ENCODE data around the gene DUOX2. TPM values are rescaled to one million over a fixed set of nuclear protein-coding genes. Genes with fewer than 3 reads are reported as not detected.
"Not testable (repeated sequence)": the region's sequence is repeated elsewhere in the genome, so short reads cannot be mapped to it uniquely, and the experiment has no call there.

Gene DUOX2
- total RNA-seq, 1 donor from 2014 or later: 20.6 TPM

- H3K27me3 ChIP-seq: peaks cover 4% of the 10 kb centered on the region
- intact Hi-C loops (cut with DNase I): no loop called here
Measured at GRCh38 chr15:45107941-45108630, 5.9 kb downstream of the DUOX2 start.

GRCh38 chr15:45106002-45106790 is 7.8 kb downstream of the DUOX2 start:
- H3K4me3 ChIP-seq: no peak overlapping the region
- no peak for DNase-seq (ENCODE audit: extremely low spot score in 2 of 2)
- no peak overlapping the region for H3K27ac ChIP-seq
- intact Hi-C loops (cut with DNase I): no loop called here
- H3K27me3 ChIP-seq: no peaks in the 10 kb centered on the region
- TF ChIP-seq CTCF (IDR thresholded peaks at IDR 0.05) (no peak), POLR2AphosphoS5 (IDR thresholded peaks at IDR 0.05; ENCODE audit: insufficient read depth in 1 of 2, low read depth in 1 of 2) (no peak), POLR2A (IDR thresholded peaks at IDR 0.05) (no peak)
- no peaks in the 10 kb centered on the region for H3K9me3 ChIP-seq
- no peaks in the 10 kb centered on the region for H3K36me3 ChIP-seq
- H3K4me1 ChIP-seq: no peaks in the 10 kb centered on the region

More at GRCh38 chr15:45107941-45108630, 5.9 kb downstream of the DUOX2 start:
- TF ChIP-seq CTCF (IDR thresholded peaks at IDR 0.05) (no peak), POLR2A (IDR thresholded peaks at IDR 0.05) (no peak), POLR2AphosphoS5 (IDR thresholded peaks at IDR 0.05; ENCODE audit: insufficient read depth in 1 of 2, low read depth in 1 of 2) (no peak)
- Histone ChIP-seq H3K4me3 (no peak overlapping the region), H3K27ac (no peak overlapping the region), H3K9me3 (no peaks in the 10 kb centered on the region), H3K4me1 (peaks cover 16% of the 10 kb centered on the region), H3K36me3 (no peaks in the 10 kb centered on the region)
- no peak for DNase-seq (ENCODE audit: extremely low spot score in 2 of 2)

GRCh38 chr15:45105586-45105985 is 8.4 kb downstream of the DUOX2 start:
- DNase-seq (ENCODE audit: extremely low spot score in 2 of 2): no peak
- no peak overlapping the region for H3K4me3 ChIP-seq
- H3K27ac ChIP-seq: no peak overlapping the region
- intact Hi-C loops (cut with DNase I): no loop called here
- no peaks in the 10 kb centered on the region for H3K9me3 ChIP-seq
- TF ChIP-seq POLR2AphosphoS5 (IDR thresholded peaks at IDR 0.05; ENCODE audit: insufficient read depth in 1 of 2, low read depth in 1 of 2): no peak
- no peak for TF ChIP-seq CTCF (IDR thresholded peaks at IDR 0.05)
- no peak for TF ChIP-seq POLR2A (IDR thresholded peaks at IDR 0.05)
- H3K4me1 ChIP-seq: no peaks in the 10 kb centered on the region
- no peaks in the 10 kb centered on the region for H3K27me3 ChIP-seq
- no peaks in the 10 kb centered on the region for H3K36me3 ChIP-seq

- H3K36me3 ChIP-seq; H3K9me3 ChIP-seq; DNase-seq (ENCODE audit: extremely low spot score in 2 of 2); H3K27ac ChIP-seq; H3K27me3 ChIP-seq; H3K4me3 ChIP-seq; H3K4me1 ChIP-seq; intact Hi-C loops (cut with DNase I): not testable (repeated sequence)
Measured at GRCh38 chr15:45104170-45104569, 9.8 kb downstream of the DUOX2 start.

GRCh38 chr15:45102226-45102625 is 11.7 kb downstream of the DUOX2 start:
- Histone ChIP-seq H3K4me3 (no peak overlapping the region), H3K4me1 (no peaks in the 10 kb centered on the region), H3K36me3 (no peaks in the 10 kb centered on the region), H3K27ac (no peak overlapping the region), H3K27me3 (no peaks in the 10 kb centered on the region), H3K9me3 (no peaks in the 10 kb centered on the region)
- no peak for TF ChIP-seq CTCF (IDR thresholded peaks at IDR 0.05)
- TF ChIP-seq POLR2A (IDR thresholded peaks at IDR 0.05): no peak
- no peak for TF ChIP-seq POLR2AphosphoS5 (IDR thresholded peaks at IDR 0.05; ENCODE audit: insufficient read depth in 1 of 2, low read depth in 1 of 2)
- intact Hi-C loops (cut with DNase I): no loop called here
- DNase-seq (ENCODE audit: extremely low spot score in 2 of 2): no peak
